ENCODE measurements around the gene DDX5. TPM values are rescaled to one million over a fixed set of nuclear protein-coding genes. Genes with fewer than 3 reads are reported as not detected.

Gene DDX5
- total and polyA plus RNA-seq, 2 of the 13 experiments (the other 11 are each of a cell fraction or from before 2014, with no cell fraction given) = 503 to 684 TPM

DNA sequence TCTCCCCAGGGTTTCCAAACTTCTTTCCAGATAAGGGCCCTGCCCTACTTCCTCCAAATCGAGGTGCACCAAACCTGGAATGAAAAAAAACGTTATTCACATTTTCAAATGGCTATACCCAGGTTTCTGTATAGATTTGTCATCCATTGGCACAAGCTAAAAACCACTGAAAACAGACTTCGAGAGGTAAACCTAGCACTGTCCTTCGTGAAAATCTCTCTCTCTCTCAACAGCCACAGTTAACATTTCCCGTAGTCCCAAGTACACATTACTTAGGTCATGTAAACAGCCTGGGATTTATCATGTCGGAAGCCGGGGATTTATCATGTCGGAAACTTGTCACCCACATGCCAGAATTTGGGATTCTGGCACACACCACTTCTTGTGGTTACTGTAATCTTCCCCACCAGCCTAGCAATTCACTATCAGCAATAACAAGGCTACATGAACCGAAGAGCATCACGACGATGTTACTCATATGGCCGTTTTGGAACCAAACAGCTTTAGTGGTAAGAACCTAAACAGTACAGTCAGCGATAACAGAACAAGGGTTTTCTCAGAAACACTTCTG, 1.2 kb downstream of the DDX5 start (continued):
- TF ChIP-seq RORA (CRISPR knock-in tag; IDR thresholded peaks at IDR 0.05) (no peak), MED1 (CRISPR knock-in tag; IDR thresholded peaks at IDR 0.05) (peak; percentile 32; the same call in 1 of the 2 replicates), SMAD9 (CRISPR knock-in tag; IDR thresholded peaks at IDR 0.05) (no peak), DMTF1 (CRISPR knock-in tag; IDR thresholded peaks at IDR 0.05) (0 out of 2 replicates have a peak, but pooled peaks have one; percentile 56), DNMT3B (CRISPR knock-in tag; conservative IDR thresholded peaks at IDR 0.05) (no peak), AHR (CRISPR knock-in tag; IDR thresholded peaks at IDR 0.05) (no peak), HNRNPLL (IDR thresholded peaks at IDR 0.05; ENCODE audit: low read depth, low read length, poor library complexity, severe bottlenecking) (no peak), ZSCAN31 (CRISPR knock-in tag; IDR thresholded peaks at IDR 0.05; ENCODE audit: low read depth) (no peak), NFRKB (IDR thresholded peaks at IDR 0.05) (no peak), ZNF597 (CRISPR knock-in tag; IDR thresholded peaks at IDR 0.05) (no peak), CBX2 (IDR thresholded peaks at IDR 0.05; ENCODE audit: low read depth, low read length) (no peak), CBX2 (CRISPR knock-in tag; IDR thresholded peaks at IDR 0.05; ENCODE audit: low read depth) (no peak), ZMYM4 (CRISPR knock-in tag; IDR thresholded peaks at IDR 0.05) (no peak; the same call in 1 of the 2 replicates), TRIM24 (CRISPR knock-in tag; IDR thresholded peaks at IDR 0.05) (no peak), ASH2L (IDR thresholded peaks at IDR 0.05; ENCODE audit: insufficient read length, low read depth, low read length) (peak; percentile 67), ZNF530 (CRISPR knock-in tag; IDR thresholded peaks at IDR 0.05; ENCODE audit: low read depth) (no peak), ZNF350 (CRISPR knock-in tag; IDR thresholded peaks at IDR 0.05; ENCODE audit: borderline replicate concordance, low read depth) (no peak), KIAA2018 (CRISPR knock-in tag; IDR thresholded peaks at IDR 0.05; ENCODE audit: borderline replicate concordance) (0 out of 2 replicates have a peak, but pooled peaks have one; percentile 70), ZNF274 (CRISPR knock-in tag; IDR thresholded peaks at IDR 0.05) (no peak), MBD4 (IDR thresholded peaks at IDR 0.05; ENCODE audit: borderline replicate concordance, low read length) (peak; percentile 59; the same call in 1 of the 2 replicates)

All from HepG2 (cell line).